ENCODE results near the gene CRACDL.

Gene CRACDL

DNA sequence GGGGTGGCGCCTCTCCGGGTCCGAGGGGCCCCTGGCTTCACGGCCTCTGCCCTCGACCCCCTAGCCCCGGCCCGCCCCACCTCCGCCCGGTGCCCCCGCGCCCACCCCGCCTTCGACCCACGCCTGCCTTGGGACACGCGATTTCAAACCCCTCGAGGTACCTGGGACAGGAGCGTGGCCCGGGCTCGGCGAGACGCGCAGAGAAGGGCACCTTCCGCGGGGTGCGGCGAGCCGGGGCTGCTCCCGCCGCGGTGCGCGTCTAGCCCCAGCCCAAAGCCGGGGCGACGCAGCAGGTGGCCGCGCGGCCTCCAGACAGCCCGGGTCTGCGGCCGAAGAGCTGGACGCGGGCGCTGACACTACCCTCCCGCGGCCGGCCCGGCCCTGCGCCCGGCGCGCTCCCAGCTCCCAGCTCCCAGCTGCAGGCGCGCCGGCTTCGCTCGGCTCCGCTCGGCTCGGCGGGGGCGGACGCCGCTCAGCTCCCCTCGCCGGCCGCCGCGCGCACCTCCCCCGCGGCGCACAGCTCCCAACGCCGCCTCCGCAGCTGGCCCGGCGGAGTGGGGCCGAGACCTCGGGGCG lies at the start of gene CRACDL:
Gene CRACDL (minus strand): TSS at position 449 of the 576 bp plus-strand sequence. CDS start 89,425 bp downstream, outside the sequence.
- no peak for FAIRE-seq

GRCh38 chr2:98975611-98976010 lies 39.6 kb upstream of the CRACDL start:
- no peak for FAIRE-seq

GRCh38 chr2:98972582-98973167 lies 36.6 kb upstream of the CRACDL start:
- FAIRE-seq = no peak

DNA sequence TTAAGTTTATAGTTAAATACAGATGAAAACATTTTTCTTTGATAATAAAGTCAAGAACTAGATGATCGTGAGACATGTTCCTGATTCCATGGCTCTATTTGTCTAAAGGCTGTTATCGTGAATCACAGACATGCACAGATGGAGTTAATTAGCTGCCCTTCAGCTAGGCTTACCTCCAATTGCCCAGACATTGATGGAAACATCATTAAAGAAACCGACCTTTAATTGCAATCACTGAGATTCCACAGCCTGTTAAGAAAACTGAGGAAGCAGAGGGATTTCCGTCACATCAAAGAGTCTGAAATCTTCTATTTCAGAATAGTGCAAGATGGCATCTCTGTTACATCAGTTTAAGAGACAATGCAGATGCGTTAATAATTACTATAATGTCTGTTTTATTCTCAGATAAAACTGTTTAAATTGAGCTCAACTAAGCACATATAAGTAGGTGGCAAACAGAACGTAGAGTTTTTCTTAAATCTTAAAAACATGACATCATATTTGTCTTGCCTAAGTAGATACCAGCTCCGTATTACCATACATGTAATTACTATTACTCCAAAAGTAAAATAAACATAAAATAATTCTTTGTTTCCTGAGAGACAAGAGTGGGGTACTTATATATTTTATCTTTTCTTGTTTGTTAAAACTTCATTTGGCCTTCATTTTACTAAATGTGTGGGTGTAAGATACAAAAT lies 23.9 kb upstream of the CRACDL start:
- no peak for FAIRE-seq

DNA sequence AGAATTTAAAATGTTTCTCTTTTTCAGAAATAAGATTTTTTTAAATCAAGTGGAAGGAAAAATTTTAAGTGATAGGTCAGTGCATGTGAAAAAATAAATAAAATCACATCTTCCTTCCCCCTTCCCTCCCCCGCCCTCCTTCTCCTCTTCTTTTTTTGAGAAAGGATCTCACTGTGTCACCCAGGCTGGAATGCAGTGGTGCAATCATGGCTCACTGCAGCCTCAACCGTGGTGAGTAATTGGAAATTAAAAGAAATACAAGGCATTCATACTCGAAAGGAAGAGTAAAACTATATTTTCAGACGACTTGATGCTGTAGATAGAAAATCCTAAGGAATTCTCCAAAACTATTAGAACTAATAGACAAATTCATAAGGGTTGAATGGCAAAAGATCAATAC lies 16.9 kb upstream of the CRACDL start:
- no peak for FAIRE-seq

GRCh38 chr2:98948956-98949739 lies 13.1 kb upstream of the CRACDL start:
- FAIRE-seq = no peak

- no peak for FAIRE-seq
Measured at GRCh38 chr2:98947554-98947953, 11.5 kb upstream of the CRACDL start.

DNA sequence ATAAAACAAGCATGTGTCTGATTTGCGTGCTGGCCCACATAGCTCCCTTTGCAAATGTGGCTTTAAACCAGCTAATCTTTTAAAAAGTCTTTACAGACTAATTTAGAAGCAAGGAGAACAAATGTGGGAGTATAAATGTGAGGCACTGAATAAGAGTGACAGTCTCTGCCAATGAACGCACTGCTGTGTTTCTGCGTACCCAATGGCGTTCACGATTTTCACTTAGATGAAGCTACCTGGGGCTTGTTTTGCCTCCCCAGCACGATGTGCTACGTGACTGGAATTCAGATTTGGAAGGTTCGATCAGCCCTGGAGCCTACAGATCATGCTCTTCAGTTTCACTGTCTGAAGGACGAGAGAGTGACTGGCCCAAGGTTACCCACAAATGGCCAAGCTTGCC lies 10.8 kb upstream of the CRACDL start:
- FAIRE-seq = no peak

- FAIRE-seq = no peak
Measured at GRCh38 chr2:98944775-98945174, 8.8 kb upstream of the CRACDL start.

DNA sequence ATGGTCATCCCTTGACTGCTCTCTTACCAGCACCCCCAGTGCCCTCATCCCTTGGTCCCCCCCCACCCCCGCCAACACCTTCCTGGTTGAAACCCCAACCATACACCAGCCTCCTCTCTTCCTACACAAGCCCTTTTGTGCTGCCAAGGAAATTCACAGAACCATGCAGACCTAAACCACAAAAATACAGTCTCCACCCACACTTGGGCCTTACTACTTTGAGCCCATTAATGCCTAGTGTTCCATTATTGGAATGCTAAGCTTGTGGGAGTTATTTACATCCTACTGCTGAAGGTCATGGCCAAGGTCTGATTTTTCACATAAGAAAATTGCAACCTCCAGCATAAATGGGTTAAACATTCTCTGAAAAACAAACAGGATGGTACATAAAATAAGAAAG lies 4.1 kb upstream of the CRACDL start:
- FAIRE-seq = no peak

DNA sequence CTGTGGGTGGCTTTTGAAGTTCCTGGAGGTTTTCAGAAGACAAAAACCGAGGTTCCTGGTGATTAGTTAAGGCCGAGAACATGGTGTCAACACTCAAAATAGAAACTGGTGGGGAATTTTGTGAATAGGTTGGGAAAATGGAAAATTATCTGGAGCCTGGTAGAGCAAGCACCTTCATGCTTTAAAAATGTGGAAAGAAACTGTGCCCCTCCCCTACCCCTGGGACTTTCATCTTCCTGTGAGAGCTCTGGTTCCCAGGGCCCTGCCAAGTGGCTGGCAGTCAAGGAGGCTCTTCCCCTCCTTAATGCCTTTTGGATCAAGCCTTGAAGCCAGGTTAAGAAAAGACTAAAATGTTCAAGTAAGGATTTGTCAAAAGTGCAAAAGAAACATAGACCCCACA lies 1.9 kb upstream of the CRACDL start:
- no peak for FAIRE-seq

GRCh38 chr2:98936353-98937351 lies 627 bp upstream of the CRACDL start:
- FAIRE-seq = no peak

DNA sequence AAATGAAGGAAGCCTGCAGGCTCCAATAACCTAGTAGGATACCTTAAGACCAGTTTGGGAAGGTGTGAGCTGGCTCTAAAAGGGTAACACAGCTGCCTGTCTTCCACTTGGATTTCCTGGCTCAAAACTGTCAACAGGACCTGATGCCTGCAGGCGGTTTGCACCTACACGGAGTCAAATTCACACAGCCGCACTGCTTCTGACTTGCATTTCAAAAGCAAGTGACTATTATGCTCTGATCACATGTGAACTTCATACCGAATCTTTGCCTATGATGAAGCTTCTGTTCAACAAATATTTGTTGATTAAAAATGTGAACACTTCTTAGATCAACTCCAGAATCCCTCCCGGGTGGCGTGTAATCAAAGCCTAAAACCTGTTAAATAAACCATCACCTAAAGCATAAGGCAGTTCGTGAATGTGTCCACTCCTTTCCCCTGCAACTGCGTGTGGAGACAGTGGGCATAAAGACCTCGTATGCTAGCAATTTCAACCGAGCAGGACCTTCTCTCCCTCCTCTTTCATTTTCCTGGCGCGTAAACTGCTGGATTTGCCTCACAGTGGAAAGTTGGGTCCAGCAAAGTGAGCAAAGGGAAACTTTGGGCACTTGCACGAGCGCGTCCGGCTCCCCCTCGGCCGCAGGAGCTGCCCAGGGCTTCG lies 784 bp downstream of the CRACDL start:
- FAIRE-seq = no peak

- FAIRE-seq = no peak
Measured at GRCh38 chr2:98932778-98933343, 3.2 kb downstream of the CRACDL start.

- FAIRE-seq = no peak
Measured at GRCh38 chr2:98932164-98932563, 3.9 kb downstream of the CRACDL start.

- no peak for FAIRE-seq
Measured at GRCh38 chr2:98931596-98931995, 4.4 kb downstream of the CRACDL start.

DNA sequence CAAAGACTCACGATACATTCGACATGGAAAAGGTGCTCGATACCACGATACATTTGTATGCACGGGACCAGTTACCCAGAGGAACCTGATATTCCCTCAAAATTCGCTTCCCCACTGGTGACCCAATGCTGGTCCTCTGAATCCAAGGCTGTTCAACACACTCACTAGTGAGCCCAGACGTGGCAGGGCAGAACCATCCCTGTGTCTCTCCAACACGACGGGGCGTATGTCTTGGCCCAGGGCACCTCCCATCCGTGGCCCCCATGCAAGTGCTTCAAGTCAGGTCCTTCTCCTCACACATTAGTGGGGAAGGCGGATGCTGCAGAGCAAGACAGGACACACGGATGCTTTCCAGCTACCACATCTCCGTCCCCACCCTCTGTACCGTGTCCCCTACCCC lies 6.1 kb downstream of the CRACDL start:
- FAIRE-seq = no peak

GRCh38 chr2:98928242-98928641 lies 7.8 kb downstream of the CRACDL start:
- FAIRE-seq = no peak

DNA sequence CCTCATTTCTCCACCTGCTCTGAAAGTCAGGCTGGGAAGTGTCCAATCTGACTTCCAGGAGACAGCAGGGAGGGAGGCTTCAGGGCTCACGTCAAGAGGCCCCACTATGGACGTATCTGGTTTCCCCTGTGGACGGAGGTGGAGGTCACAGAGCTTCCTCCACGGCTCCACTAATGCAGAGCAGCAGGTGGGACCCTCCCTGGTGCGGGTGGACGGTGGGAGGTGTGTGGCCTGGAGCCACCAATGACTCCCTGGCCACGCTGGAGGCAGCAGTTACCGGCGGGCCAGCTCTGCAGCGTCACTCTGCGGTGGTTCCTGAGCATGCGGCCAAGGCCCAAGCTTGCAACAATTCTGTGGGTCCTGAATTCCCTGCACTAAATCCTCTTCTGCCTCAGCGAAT lies 9.0 kb downstream of the CRACDL start:
- FAIRE-seq = no peak

DNA sequence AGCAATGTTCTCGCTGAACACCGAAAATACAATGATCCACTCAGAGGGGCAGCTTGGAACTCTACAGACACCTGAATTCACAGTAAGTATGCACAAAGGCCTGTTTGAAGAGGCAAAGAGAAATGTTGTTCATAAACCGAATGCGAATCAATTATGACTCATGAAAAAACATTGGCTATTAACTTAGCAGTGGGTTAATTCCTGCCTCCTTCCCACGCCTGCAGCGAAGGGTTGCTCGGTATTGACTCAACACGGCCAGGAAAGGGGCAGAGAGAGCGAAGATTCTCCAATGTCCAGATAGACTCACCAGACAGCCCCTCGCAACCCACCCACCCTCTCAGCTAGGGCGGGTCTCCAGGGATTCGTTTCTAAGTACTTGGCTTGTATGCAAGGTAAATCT lies 9.4 kb downstream of the CRACDL start:
- FAIRE-seq = peak; percentile 60

GRCh38 chr2:98924910-98925309 lies 11.1 kb downstream of the CRACDL start:
- no peak for FAIRE-seq

All from islet of Langerhans (tissue), 1 donor.